Measurements from ENCODE around the gene SUSD2. TPM values are rescaled to one million over a fixed set of nuclear protein-coding genes. Genes with fewer than 3 reads are reported as not detected.

SUSD2 gene
- total RNA-seq, 4 donors from 2014 or later, result 0.88 to 17.6 (median 2.8) TPM

DNA sequence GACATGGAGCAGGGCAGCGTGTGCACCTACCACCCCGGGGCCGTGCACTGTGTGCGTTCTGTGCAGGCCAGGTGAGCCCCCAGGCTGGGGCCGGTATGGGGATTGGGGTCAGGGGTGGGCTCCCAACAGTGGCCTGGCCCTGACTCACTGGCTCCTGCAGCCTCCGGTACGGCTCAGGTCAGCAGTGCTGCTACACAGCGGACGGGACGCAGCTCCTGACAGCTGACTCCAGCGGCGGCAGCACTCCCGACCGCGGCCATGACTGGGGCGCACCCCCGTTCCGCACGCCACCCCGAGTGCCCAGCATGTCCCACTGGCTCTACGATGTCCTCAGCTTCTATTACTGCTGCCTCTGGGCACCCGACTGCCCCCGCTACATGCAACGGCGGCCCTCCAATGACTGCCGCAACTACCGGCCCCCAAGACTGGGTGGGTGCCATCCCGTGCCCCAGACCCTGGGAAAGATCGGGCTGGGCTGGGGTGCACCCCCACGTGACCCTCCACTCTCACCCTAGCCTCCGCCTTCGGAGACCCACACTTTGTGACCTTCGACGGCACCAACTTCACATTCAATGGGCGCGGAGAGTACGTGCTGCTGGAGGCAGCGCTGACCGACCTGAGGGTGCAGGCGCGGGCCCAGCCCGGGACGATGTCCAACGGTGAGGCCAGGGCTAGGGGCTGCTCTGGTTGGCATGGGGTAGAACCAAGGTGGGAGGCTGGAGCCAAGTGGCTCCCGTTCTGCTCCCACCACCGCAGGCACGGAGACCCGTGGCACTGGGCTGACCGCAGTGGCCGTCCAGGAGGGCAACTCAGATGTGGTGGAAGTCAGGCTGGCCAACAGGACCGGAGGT, 4.4 kb downstream of the SUSD2 start:
- TF ChIP-seq, protein P1, sequence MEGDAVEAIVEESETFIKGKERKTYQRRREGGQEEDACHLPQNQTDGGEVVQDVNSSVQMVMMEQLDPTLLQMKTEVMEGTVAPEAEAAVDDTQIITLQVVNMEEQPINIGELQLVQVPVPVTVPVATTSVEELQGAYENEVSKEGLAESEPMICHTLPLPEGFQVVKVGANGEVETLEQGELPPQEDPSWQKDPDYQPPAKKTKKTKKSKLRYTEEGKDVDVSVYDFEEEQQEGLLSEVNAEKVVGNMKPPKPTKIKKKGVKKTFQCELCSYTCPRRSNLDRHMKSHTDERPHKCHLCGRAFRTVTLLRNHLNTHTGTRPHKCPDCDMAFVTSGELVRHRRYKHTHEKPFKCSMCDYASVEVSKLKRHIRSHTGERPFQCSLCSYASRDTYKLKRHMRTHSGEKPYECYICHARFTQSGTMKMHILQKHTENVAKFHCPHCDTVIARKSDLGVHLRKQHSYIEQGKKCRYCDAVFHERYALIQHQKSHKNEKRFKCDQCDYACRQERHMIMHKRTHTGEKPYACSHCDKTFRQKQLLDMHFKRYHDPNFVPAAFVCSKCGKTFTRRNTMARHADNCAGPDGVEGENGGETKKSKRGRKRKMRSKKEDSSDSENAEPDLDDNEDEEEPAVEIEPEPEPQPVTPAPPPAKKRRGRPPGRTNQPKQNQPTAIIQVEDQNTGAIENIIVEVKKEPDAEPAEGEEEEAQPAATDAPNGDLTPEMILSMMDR (IDR thresholded peaks at IDR 0.05), result no peak
- TF ChIP-seq POLR2A (IDR thresholded peaks at IDR 0.05), result no peak
- DNase-seq, result peak in 1 of 2 donors; percentile 13

DNA sequence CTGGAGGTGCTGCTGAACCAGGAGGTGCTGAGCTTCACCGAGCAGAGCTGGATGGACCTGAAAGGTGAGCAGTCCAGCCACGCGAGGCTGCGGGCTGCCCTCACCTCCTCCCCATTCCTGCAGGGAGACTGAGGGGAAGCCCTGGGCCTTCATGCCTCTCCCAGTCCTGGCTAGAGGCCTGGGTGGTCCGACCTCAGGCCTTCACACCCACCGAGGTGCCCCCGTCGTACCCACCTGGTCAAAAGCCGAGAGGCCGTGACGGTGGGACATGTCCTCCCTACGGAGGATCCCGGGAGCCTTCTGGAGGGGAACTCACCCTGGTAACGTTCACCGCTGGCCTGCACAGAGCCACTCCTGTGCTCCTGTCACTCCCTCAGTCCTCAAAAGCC, 5.1 kb downstream of the SUSD2 start:
- no peaks in the 10 kb centered on the region for H3K9me3 ChIP-seq
- intact Hi-C loops (cut with DNase I; ENCODE audit: low total_unique reads), result loop anchor here (5.0 kb wide), 1 partner anchor 61 kb away; the partner anchor contains the start of gene GGT5
- no peak for TF ChIP-seq POLR2A (IDR thresholded peaks at IDR 0.05)
- TF ChIP-seq, protein P1 (IDR thresholded peaks at IDR 0.05), result no peak

More for the DNA sequence above, 4.4 kb downstream of the SUSD2 start:
- Histone ChIP-seq H3K4me3 (no peak overlapping the region), H3K27ac (no peak overlapping the region), H3K27me3 (no peaks in the 10 kb centered on the region), H3K9me3 (no peaks in the 10 kb centered on the region), H3K4me1 (peaks cover 0 to 7% of the 10 kb centered on the region in 2 donors), H3K36me3 (no peaks in the 10 kb centered on the region)
- intact Hi-C loops (cut with DNase I; ENCODE audit: low total_unique reads), result loop anchor here (5.0 kb wide), 1 partner anchor 62 kb away; the partner anchor contains the start of gene GGT5

DNA sequence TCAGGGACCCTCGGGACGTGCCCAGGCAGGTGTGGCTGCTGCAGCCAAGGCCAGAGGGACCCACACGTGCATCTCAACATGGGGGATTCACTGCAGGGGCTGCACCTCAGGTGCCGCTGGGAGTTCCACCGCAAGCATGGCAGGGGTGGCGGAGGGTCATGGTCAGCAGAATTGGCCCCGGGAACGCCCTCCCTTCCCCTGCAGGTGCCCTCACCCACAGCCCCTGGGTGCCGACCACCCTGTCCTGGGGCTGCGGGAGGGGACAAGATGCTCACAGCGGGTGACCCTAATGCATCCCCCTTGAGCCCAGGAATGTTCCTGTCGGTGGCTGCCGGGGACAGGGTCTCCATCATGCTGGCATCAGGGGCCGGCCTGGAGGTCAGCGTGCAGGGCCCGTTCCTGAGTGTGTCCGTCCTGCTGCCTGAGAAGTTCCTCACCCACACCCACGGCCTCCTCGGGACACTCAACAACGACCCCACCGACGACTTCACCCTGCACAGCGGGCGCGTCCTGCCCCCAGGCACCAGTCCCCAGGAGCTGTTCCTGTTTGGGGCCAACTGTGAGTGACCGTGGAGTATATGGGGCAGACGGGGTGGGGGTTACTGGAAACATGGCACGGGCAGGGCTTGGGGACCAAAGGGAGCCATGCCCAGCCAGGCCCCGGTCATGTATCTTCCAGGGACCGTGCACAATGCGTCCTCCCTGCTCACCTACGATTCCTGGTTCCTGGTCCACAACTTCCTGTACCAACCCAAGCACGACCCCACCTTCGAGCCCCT, 5.8 kb downstream of the SUSD2 start:
- peak in 1 of 2 donors; percentile 14 for DNase-seq
- Histone ChIP-seq H3K36me3 (no peaks in the 10 kb centered on the region), H3K9me3 (no peaks in the 10 kb centered on the region), H3K27me3 (no peaks in the 10 kb centered on the region), H3K4me3 (no peak overlapping the region), H3K4me1 (peaks cover 0 to 7% of the 10 kb centered on the region in 2 donors), H3K27ac (no peak overlapping the region)
- TF ChIP-seq, protein P1 (IDR thresholded peaks at IDR 0.05), result no peak
- no peak for TF ChIP-seq POLR2A (IDR thresholded peaks at IDR 0.05)
- intact Hi-C loops (cut with DNase I; ENCODE audit: low total_unique reads), result loop anchor here (5.0 kb wide), 1 partner anchor 60 kb away; the partner anchor contains the start of gene GGT5

More for the DNA sequence above, 5.1 kb downstream of the SUSD2 start:
- Histone ChIP-seq H3K27ac (no peak overlapping the region), H3K36me3 (no peaks in the 10 kb centered on the region), H3K4me3 (no peak overlapping the region), H3K27me3 (no peaks in the 10 kb centered on the region), H3K4me1 (peaks cover 0 to 7% of the 10 kb centered on the region in 2 donors)
- DNase-seq, result peak in 1 of 2 donors; percentile 15

DNA sequence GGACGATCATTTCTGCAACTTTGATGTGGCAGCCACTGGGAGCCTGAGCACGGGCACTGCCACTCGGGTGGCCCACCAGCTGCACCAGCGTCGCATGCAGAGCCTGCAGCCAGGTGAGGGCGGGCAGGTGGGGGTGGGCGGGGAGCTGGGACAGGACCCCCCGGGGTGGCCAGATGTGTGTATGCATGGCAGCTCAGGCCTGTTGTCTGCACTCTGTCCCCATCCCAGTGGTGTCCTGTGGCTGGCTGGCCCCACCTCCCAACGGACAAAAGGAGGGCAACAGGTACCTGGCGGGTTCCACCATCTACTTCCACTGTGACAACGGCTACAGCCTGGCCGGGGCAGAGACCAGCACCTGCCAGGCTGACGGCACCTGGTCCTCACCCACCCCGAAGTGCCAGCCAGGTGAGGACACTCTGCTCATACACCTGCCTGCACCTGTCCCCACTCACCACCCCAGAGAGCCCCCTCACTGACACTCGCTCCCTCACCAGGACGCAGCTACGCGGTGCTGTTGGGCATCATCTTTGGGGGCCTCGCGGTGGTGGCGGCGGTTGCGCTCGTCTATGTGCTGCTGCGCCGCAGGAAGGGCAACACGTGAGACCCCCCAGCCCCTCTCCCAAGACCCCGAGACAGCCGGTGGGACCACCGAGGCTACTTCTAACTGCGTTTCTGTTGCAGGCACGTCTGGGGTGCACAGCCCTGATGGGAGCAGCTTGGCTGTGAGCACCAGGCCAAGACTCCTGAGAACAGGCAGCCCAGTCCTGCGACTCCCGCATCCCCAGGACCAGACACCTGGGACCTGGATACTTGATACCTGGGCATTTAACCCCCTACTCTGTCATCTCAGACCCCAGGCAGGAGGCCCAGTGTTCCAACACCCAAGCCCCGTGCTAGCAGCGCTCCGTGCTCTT, 6.7 kb downstream of the SUSD2 start:
- TF ChIP-seq, protein P1 (IDR thresholded peaks at IDR 0.05), result no peak
- TF ChIP-seq POLR2A (IDR thresholded peaks at IDR 0.05), result no peak
- Histone ChIP-seq H3K4me1 (peaks cover 0 to 7% of the 10 kb centered on the region in 2 donors), H3K4me3 (no peak overlapping the region), H3K27me3 (no peaks in the 10 kb centered on the region), H3K27ac (no peak overlapping the region), H3K9me3 (no peaks in the 10 kb centered on the region), H3K36me3 (no peaks in the 10 kb centered on the region)
- DNase-seq, result peak in 1 of 2 donors; percentile 15
- intact Hi-C loops (cut with DNase I; ENCODE audit: low total_unique reads), result loop anchor here (5.0 kb wide), 1 partner anchor 59 kb away; the partner anchor contains the start of gene GGT5
